ENCODE data around the gene SLC7A14.

Gene SLC7A14

GRCh38 chr3:170424879-170425278 lies 161.0 kb downstream of the SLC7A14 start:
- peak in 1 of 5 experiments; percentile 22 for DNase-seq

GRCh38 chr3:170423001-170423615 lies 162.8 kb downstream of the SLC7A14 start:
- no peak for DNase-seq

- DNase-seq: no peak
Observed at GRCh38 chr3:170421758-170422157, 164.1 kb downstream of the SLC7A14 start.

- no peak for DNase-seq
Observed at GRCh38 chr3:170421111-170421641, 164.7 kb downstream of the SLC7A14 start.

- no peak for DNase-seq
Observed at GRCh38 chr3:170420307-170420821, 165.5 kb downstream of the SLC7A14 start.

GRCh38 chr3:170419557-170420087 lies 166.3 kb downstream of the SLC7A14 start:
- DNase-seq: no peak

GRCh38 chr3:170418422-170419398 lies 167.2 kb downstream of the SLC7A14 start, which contains the start of gene CLDN11:
CLDN11 (plus strand) TSS chr3:170418868; CDS start chr3:170419067, 199 bp downstream.
- no peak for DNase-seq

- DNase-seq: no peak
Observed at GRCh38 chr3:170417090-170417489, 168.8 kb downstream of the SLC7A14 start.

- DNase-seq: peak in 2 of 5 experiments; percentile 8 to 62
Observed at GRCh38 chr3:170414202-170414663, 171.6 kb downstream of the SLC7A14 start.

GRCh38 chr3:170413291-170413690 lies 172.6 kb downstream of the SLC7A14 start:
- no peak for DNase-seq

GRCh38 chr3:170410428-170411029 lies 175.3 kb downstream of the SLC7A14 start:
- DNase-seq: no peak

Data from T-helper 2 cell (primary cell).